Neural progenitor cell (in vitro differentiated cells): ENCODE data around the gene ARHGEF5.
"Not testable (repeated sequence)": the region's sequence is repeated elsewhere in the genome, so short reads cannot be mapped to it uniquely, and the experiment has no call there.

Experiments
- EZH2 ChIP-seq: fragments of 200-600 bp; sonication (generic); IDR thresholded peaks from 2 replicates; pipeline ENCODE4 v1.6.1; 2017; ENCODE audit warnings: antibody characterized with exemption, mild to moderate bottlenecking, moderate library complexity
- EZH2phosphoT487 ChIP-seq: fragments of 200-600 bp; sonication (generic); IDR thresholded peaks from 2 replicates; pipeline ENCODE4 v1.6.1; 2017; ENCODE audit warnings: antibody characterized with exemption
- TF ChIP-seq, protein P1 (sequence below): fragments of 200-600 bp; sonication (generic); IDR thresholded peaks from 2 replicates; pipeline ENCODE4 v1.5.1; 2017; ENCODE audit warnings: antibody characterized with exemption, mild to moderate bottlenecking

GRCh38 chr7:144323359-144323758 is 31.8 kb upstream of the ARHGEF5 start:
- TF ChIP-seq, protein P1, sequence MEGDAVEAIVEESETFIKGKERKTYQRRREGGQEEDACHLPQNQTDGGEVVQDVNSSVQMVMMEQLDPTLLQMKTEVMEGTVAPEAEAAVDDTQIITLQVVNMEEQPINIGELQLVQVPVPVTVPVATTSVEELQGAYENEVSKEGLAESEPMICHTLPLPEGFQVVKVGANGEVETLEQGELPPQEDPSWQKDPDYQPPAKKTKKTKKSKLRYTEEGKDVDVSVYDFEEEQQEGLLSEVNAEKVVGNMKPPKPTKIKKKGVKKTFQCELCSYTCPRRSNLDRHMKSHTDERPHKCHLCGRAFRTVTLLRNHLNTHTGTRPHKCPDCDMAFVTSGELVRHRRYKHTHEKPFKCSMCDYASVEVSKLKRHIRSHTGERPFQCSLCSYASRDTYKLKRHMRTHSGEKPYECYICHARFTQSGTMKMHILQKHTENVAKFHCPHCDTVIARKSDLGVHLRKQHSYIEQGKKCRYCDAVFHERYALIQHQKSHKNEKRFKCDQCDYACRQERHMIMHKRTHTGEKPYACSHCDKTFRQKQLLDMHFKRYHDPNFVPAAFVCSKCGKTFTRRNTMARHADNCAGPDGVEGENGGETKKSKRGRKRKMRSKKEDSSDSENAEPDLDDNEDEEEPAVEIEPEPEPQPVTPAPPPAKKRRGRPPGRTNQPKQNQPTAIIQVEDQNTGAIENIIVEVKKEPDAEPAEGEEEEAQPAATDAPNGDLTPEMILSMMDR: not testable (repeated sequence)
- not testable (repeated sequence) for TF ChIP-seq EZH2, EZH2phosphoT487
